Panc1 (cell line): ENCODE measurements around the gene ATXN2. TPM values are rescaled to one million over a fixed set of nuclear protein-coding genes. Genes with fewer than 3 reads are reported as not detected.

ENCODE experiments used
- ATAC-seq: fragments of 200-7000 bp; cut with Tn5 transposase; 2 replicates; pipeline ENCODE4 v1.9.1; 2020; ENCODE audit warnings: mild to moderate bottlenecking, moderate library complexity
- BruUV-seq: library from RNA; stranded (reverse); fragments of 400-500 nt; replicated peaks from 2 replicates; lab custom pipeline; 2021; lab: Mats Ljungman, UMichigan
- CTCF ChIA-PET: fragments of 300-600 bp; sonication (Branson Sonifier 250); formaldehyde crosslinking; loops from one replicate; lab custom pipeline; 2022; ENCODE audit warnings: antibody characterized with exemption; lab: Charles Lee
- POLR2A ChIA-PET: fragments of 300-600 bp; sonication (Branson Sonifier 250); formaldehyde crosslinking; loops from one replicate; lab custom pipeline; 2022; ENCODE audit warnings: antibody characterized with exemption; lab: Charles Lee
- DNase-seq: peaks from one replicate; pipeline ENCODE4 v3.0.0-alpha.2; 2010; ENCODE audit warnings: low read depth, low spot score
- H3K27ac ChIP-seq: 2 replicates; pipeline ENCODE4 v1.5.1; 2011; ENCODE audit warnings: mild to moderate bottlenecking, low read length, inconsistent platforms
- H3K27me3 ChIP-seq: fragments of 200-500 bp; sonication (Bioruptor generic); 2 replicates; pipeline ENCODE4 v1.6.0; 2014; ENCODE audit warnings: low read length, inconsistent platforms; ENCODE audit not compliant: control insufficient read depth, insufficient read depth
- H3K36me3 ChIP-seq: fragments of 200-500 bp; sonication (Bioruptor generic); 2 replicates; pipeline ENCODE4 v1.5.1; 2014; ENCODE audit warnings: inconsistent platforms, mild to moderate bottlenecking, low read length, moderate library complexity; ENCODE audit not compliant: control insufficient read depth, insufficient read depth
- H3K4me1 ChIP-seq: 2 replicates; pipeline ENCODE4 v1.5.1; 2011; ENCODE audit warnings: inconsistent platforms, mild to moderate bottlenecking, low read length, moderate library complexity; ENCODE audit not compliant: control insufficient read depth, insufficient read depth
- H3K4me3 ChIP-seq, 2 experiments: 2 replicates each; pipeline ENCODE4 v1.5.1; 2011 to 2012; ENCODE audit warnings: low read depth in 2 of 2, low read length in 2 of 2, mild to moderate bottlenecking in 2 of 2, inconsistent platforms in 1 of 2, moderate library complexity in 1 of 2
- H3K9me3 ChIP-seq: fragments of 200-500 bp; sonication (Bioruptor generic); 2 replicates; pipeline ENCODE4 v1.5.1; 2014; ENCODE audit warnings: low read depth, mild to moderate bottlenecking, inconsistent platforms, low read length, moderate library complexity; ENCODE audit not compliant: control insufficient read depth, insufficient read depth
- POLR2AphosphoS5 ChIP-seq: IDR thresholded peaks from 2 replicates; pipeline ENCODE4 v1.6.1; 2012; ENCODE audit warnings: mild to moderate bottlenecking, low read depth, low read length, moderate library complexity
- SIN3A ChIP-seq: IDR thresholded peaks from 2 replicates; pipeline ENCODE4 v1.6.1; 2012; ENCODE audit warnings: low read depth, mild to moderate bottlenecking, low read length, moderate library complexity, borderline replicate concordance; ENCODE audit not compliant: insufficient read depth
- TCF7L2 ChIP-seq: IDR thresholded peaks from 2 replicates; pipeline ENCODE4 v1.6.1; 2011; ENCODE audit warnings: mild to moderate bottlenecking, low read depth, low read length, inconsistent platforms
- in situ Hi-C: cut with HindIII; loops from 2 replicates; pipeline ENCODE4 v1.10.0; 2016; ENCODE audit warnings: low sequenced_read_pairs, low pct_unique_long_range_greater_than_20kb
- intact Hi-C: fragments of 100-400 bp; cut with micrococcal nuclease; formaldehyde crosslinking; loops from one replicate; pipeline ENCODE4 v1.10.0; 2022; ENCODE audit not compliant: unreplicated experiment
- total RNA-seq: library from RNA; stranded (reverse); gene quantifications from one replicate; pipeline ENCODE4 v1.2.1, GENCODE V29; 2021; ENCODE audit not compliant: unreplicated experiment
- TF ChIP-seq, protein P1 (sequence below), 2 experiments: IDR thresholded peaks; 2 replicates each; pipeline ENCODE4 v1.6.1; 2011 to 2012; ENCODE audit warnings: low read depth in 2 of 2, control low read depth in 1 of 2, low read length in 1 of 2, mild to moderate bottlenecking in 1 of 2, moderate library complexity in 1 of 2; ENCODE audit not compliant: insufficient read depth in 1 of 2
- TF ChIP-seq, protein P2 (sequence below): fragments of 450-650 bp; IDR thresholded peaks from 2 replicates; pipeline ENCODE4 v1.5.1; 2017; ENCODE audit warnings: mild to moderate bottlenecking

ATXN2 gene
- total RNA-seq, 1 experiment from 2014 or later, result 77.6 TPM

DNA sequence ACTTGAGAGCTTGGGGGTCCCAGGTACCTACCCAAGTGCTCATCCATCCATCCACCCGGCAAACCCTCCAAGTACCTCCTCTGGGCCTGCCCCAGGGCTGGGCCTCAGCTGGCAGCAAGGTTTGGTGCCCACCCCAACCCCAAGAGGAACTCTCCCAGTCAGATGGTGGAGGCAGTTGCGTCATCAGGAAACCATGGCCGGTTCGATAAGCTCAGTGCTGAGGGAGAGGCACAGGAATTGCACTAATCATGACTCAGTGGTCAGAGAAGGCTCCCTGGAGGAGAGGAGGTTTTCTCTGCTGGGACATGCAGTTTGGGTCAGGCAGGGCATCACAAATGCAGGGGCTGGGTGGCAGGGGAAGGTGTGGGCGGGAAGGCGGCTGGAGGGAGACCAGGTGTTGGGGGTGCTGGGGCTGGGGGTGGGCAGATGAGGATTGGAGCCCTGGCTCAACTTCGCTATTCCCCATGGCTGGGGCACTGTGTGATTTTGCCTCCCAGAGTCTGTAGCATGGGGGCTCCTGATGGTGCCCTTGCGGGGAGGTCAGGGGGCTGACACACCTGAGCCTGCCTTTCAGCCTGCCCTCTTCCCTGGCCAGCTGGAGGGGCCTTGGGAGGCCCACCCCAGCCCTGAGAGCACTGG is 161.2 kb downstream of the ATXN2 start:
- BruUV-seq, result no TSS peak
- Histone ChIP-seq H3K4me3 (no peak overlapping the region), H3K9me3 (no peaks in the 10 kb centered on the region), H3K27ac (peak overlapping the region; percentile 52; the same call in 1 of the 2 replicates), H3K36me3 (no peaks in the 10 kb centered on the region), H3K27me3 (no peaks in the 10 kb centered on the region), H3K4me1 (peaks cover 62% of the 10 kb centered on the region)
- peak; percentile 23 for ATAC-seq
- CTCF ChIA-PET, result interaction anchor here (1.8 kb wide), 1 partner anchor 40 kb away, joined by 7 read pairs; no protein-coding TSS in a partner anchor
- no peak for DNase-seq
- intact Hi-C loops (no loop called here), in situ Hi-C loops (no loop called here)
- POLR2A ChIA-PET, result interaction anchor here (0.6 kb wide), 1 partner anchor 68 kb away, joined by 3 read pairs; no protein-coding TSS in a partner anchor
- TF ChIP-seq, protein P1, sequence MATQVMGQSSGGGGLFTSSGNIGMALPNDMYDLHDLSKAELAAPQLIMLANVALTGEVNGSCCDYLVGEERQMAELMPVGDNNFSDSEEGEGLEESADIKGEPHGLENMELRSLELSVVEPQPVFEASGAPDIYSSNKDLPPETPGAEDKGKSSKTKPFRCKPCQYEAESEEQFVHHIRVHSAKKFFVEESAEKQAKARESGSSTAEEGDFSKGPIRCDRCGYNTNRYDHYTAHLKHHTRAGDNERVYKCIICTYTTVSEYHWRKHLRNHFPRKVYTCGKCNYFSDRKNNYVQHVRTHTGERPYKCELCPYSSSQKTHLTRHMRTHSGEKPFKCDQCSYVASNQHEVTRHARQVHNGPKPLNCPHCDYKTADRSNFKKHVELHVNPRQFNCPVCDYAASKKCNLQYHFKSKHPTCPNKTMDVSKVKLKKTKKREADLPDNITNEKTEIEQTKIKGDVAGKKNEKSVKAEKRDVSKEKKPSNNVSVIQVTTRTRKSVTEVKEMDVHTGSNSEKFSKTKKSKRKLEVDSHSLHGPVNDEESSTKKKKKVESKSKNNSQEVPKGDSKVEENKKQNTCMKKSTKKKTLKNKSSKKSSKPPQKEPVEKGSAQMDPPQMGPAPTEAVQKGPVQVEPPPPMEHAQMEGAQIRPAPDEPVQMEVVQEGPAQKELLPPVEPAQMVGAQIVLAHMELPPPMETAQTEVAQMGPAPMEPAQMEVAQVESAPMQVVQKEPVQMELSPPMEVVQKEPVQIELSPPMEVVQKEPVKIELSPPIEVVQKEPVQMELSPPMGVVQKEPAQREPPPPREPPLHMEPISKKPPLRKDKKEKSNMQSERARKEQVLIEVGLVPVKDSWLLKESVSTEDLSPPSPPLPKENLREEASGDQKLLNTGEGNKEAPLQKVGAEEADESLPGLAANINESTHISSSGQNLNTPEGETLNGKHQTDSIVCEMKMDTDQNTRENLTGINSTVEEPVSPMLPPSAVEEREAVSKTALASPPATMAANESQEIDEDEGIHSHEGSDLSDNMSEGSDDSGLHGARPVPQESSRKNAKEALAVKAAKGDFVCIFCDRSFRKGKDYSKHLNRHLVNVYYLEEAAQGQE (IDR thresholded peaks at IDR 0.05; ENCODE audit: insufficient read depth in 1 of 2, low read depth in 2 of 2, low read length in 1 of 2), result no peak
- peak; percentile 30; the same call in 1 of the 2 replicates for TF ChIP-seq POLR2AphosphoS5

DNA sequence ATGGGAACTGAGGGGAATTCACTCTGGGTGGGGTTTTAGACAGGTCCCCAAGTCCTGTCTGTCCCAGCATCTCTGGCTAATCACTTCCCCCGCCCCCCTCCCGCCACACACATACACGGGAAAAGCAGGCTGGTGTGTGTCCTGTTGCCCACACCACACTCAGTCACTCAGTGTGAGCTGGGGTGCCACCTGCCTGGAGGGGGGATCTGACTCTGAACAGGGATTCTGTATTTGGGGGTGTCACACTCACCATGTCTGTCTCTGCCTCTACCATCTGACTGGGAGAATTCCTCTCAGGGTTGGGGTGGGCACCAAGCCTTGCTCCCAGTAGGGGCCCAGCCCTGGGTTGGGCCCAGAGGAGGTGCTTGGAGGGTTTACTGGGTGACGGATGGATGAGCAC is 162.3 kb downstream of the ATXN2 start:
- H3K36me3 ChIP-seq, result no peaks in the 10 kb centered on the region
- H3K9me3 ChIP-seq, result no peaks in the 10 kb centered on the region
- H3K27ac ChIP-seq, result 0 out of 2 replicates have a peak overlapping the region, but pooled peaks have one; percentile 31
- CTCF ChIA-PET, result no interaction called here
- peaks cover 52% of the 10 kb centered on the region for H3K4me1 ChIP-seq
- H3K4me3 ChIP-seq, result no peak overlapping the region
- POLR2A ChIA-PET, result no interaction called here
- no TSS peak for BruUV-seq
- TF ChIP-seq SIN3A (no peak), TCF7L2 (no peak), POLR2AphosphoS5 (no peak)
- TF ChIP-seq, protein P1 (IDR thresholded peaks at IDR 0.05; ENCODE audit: insufficient read depth in 1 of 2, low read depth in 2 of 2, low read length in 1 of 2), result no peak
- TF ChIP-seq, protein P2, sequence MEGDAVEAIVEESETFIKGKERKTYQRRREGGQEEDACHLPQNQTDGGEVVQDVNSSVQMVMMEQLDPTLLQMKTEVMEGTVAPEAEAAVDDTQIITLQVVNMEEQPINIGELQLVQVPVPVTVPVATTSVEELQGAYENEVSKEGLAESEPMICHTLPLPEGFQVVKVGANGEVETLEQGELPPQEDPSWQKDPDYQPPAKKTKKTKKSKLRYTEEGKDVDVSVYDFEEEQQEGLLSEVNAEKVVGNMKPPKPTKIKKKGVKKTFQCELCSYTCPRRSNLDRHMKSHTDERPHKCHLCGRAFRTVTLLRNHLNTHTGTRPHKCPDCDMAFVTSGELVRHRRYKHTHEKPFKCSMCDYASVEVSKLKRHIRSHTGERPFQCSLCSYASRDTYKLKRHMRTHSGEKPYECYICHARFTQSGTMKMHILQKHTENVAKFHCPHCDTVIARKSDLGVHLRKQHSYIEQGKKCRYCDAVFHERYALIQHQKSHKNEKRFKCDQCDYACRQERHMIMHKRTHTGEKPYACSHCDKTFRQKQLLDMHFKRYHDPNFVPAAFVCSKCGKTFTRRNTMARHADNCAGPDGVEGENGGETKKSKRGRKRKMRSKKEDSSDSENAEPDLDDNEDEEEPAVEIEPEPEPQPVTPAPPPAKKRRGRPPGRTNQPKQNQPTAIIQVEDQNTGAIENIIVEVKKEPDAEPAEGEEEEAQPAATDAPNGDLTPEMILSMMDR, result no peak
- in situ Hi-C loops, result no loop called here
- ATAC-seq (no peak), DNase-seq (no peak)
- no peaks in the 10 kb centered on the region for H3K27me3 ChIP-seq
- intact Hi-C loops, result no loop called here
